HCT116 (cell line): ENCODE data around the gene SPRED2. TPM values are rescaled to one million over a fixed set of nuclear protein-coding genes. Genes with fewer than 3 reads are reported as not detected.
A peak's percentile ranks its signal among the peaks of the same experiment; 100 is the strongest.

Experiments used
- ATAC-seq: fragments of 200-7000 bp; cut with Tn5 transposase; 2 replicates; pipeline ENCODE4 v1.9.1; 2020; ENCODE audit warnings: mild to moderate bottlenecking, moderate library complexity
- BruUV-seq: library from RNA; stranded (reverse); fragments of 400-500 nt; replicated peaks from 2 replicates; lab custom pipeline; 2021; lab: Mats Ljungman, UMichigan
- CTCF ChIA-PET: fragments of 300-600 bp; sonication (Branson Sonifier 250); formaldehyde crosslinking; loops from one replicate; lab custom pipeline; 2021; ENCODE audit warnings: antibody characterized with exemption; lab: Charles Lee
- POLR2A ChIA-PET: fragments of 300-600, 350-600 bp; sonication (Branson Sonifier 250); formaldehyde crosslinking; loops from one replicate; lab custom pipeline; 2021; ENCODE audit warnings: antibody characterized with exemption; lab: Charles Lee
- RAD21 ChIA-PET, 2 experiments: fragments of 300-600 bp; sonication (Branson Sonifier 250); formaldehyde crosslinking; loops; one replicate each; lab custom pipeline; 2023; ENCODE audit warnings: low total read pairs in 2 of 2; ENCODE audit not compliant: uncharacterized antibody in 2 of 2, unreplicated experiment in 2 of 2, low non-redundant PET in 1 of 2; lab: Charles Lee
- DNase-seq: peaks from one replicate; pipeline ENCODE4 v3.0.0-alpha.2; 2010; ENCODE audit warnings: low read depth, low spot score
- H2AFZ ChIP-seq: fragments of 200-600 bp; shearing (Covaris generic), sonication (generic); 2 replicates; pipeline ENCODE4 v1.6.1; 2017; ENCODE audit warnings: low read depth, mixed run types, mixed read lengths, antibody characterized with exemption, low read length; ENCODE audit not compliant: poor library complexity, severe bottlenecking
- H3K27ac ChIP-seq: 2 replicates; pipeline ENCODE4 v1.5.1; 2012; ENCODE audit warnings: low read depth, low read length
- H3K27me3 ChIP-seq: fragments of 200-600 bp; sonication (generic); 2 replicates; pipeline ENCODE4 v1.6.1; 2016; ENCODE audit warnings: mixed run types, low read length, mixed read lengths; ENCODE audit not compliant: insufficient read depth
- H3K36me3 ChIP-seq, 2 experiments: fragments of 200-500 bp in 1 of 2; fragments of 200-600 bp in 1 of 2; sonication (Bioruptor generic) in 1 of 2; sonication (generic) in 1 of 2; 2 replicates each; pipeline versions ENCODE4 v1.5.1 to v1.6.1; 2014 to 2016; ENCODE audit warnings: low read length in 2 of 2, inconsistent platforms in 1 of 2, mixed read lengths in 1 of 2, mixed run types in 1 of 2; ENCODE audit not compliant: insufficient read depth in 2 of 2, control insufficient read depth in 1 of 2
- H3K4me1 ChIP-seq, 2 experiments: fragments of 200-600 bp in 1 of 2; sonication (generic) in 1 of 2; 2 replicates each; pipeline versions ENCODE4 v1.5.1 to v1.6.1; 2012 to 2017; ENCODE audit warnings: low read length in 2 of 2, inconsistent platforms in 1 of 2, mild to moderate bottlenecking in 1 of 2, mixed read lengths in 1 of 2, mixed run types in 1 of 2, moderate library complexity in 1 of 2; ENCODE audit not compliant: insufficient read depth in 2 of 2, control insufficient read depth in 1 of 2
- H3K4me2 ChIP-seq: fragments of 200-600 bp; sonication (generic); 2 replicates; pipeline ENCODE4 v1.6.1; 2017; ENCODE audit warnings: mixed run types, low read length, mixed read lengths
- H3K4me3 ChIP-seq, 2 experiments: fragments of 200-600 bp in 1 of 2; sonication (generic) in 1 of 2; replicated peaks in 1 of 2; 2 replicates each; pipeline ENCODE4 v1.5.1; 2011 to 2016; ENCODE audit warnings: low read length in 2 of 2, control low read depth in 1 of 2, low read depth in 1 of 2, mild to moderate bottlenecking in 1 of 2, mixed read lengths in 1 of 2, mixed run types in 1 of 2
- H3K79me2 ChIP-seq: fragments of 200-600 bp; sonication (generic); 2 replicates; pipeline ENCODE4 v1.6.1; 2017; ENCODE audit warnings: mild to moderate bottlenecking, mixed run types, low read length, moderate library complexity, mixed read lengths; ENCODE audit not compliant: insufficient read depth
- H3K9ac ChIP-seq: fragments of 200-600 bp; sonication (generic); 2 replicates; pipeline ENCODE4 v1.6.1; 2016; ENCODE audit warnings: low read length, mixed read lengths
- H3K9me2 ChIP-seq: fragments of 200-600 bp; sonication (generic), shearing (Covaris generic); 2 replicates; pipeline ENCODE4 v1.6.1; 2017; ENCODE audit warnings: mixed run types, mild to moderate bottlenecking, moderate library complexity; ENCODE audit not compliant: insufficient read depth
- H3K9me3 ChIP-seq, 2 experiments: fragments of 200-500 bp in 1 of 2; fragments of 200-600 bp in 1 of 2; sonication (Bioruptor generic) in 1 of 2; sonication (generic) in 1 of 2; 2 replicates each; pipeline ENCODE4 v1.6.1; 2014 to 2017; ENCODE audit warnings: low read length in 2 of 2, mixed read lengths in 2 of 2, inconsistent platforms in 1 of 2, low read depth in 1 of 2, mild to moderate bottlenecking in 1 of 2, mixed run types in 1 of 2, moderate library complexity in 1 of 2; ENCODE audit not compliant: control insufficient read depth in 1 of 2, insufficient read depth in 1 of 2
- H4K20me1 ChIP-seq: fragments of 200-600 bp; sonication (generic), shearing (Covaris generic); 2 replicates; pipeline ENCODE4 v1.6.1; 2017; ENCODE audit warnings: mixed run types, mild to moderate bottlenecking, moderate library complexity; ENCODE audit not compliant: insufficient read depth
- EZH2 ChIP-seq: fragments of 200-600 bp; sonication (generic); IDR thresholded peaks from 2 replicates; pipeline ENCODE4 v1.6.1; 2017; ENCODE audit warnings: antibody characterized with exemption, mixed run types
- EZH2phosphoT487 ChIP-seq: fragments of 200-600 bp; IDR thresholded peaks from 2 replicates; pipeline ENCODE4 v1.6.1; 2018; ENCODE audit warnings: antibody characterized with exemption, borderline replicate concordance
- JUND ChIP-seq: IDR thresholded peaks from 2 replicates; pipeline ENCODE4 v1.6.1; 2012
- POLR2AphosphoS5 ChIP-seq: IDR thresholded peaks from 2 replicates; pipeline ENCODE4 v1.6.1; 2011; ENCODE audit warnings: mild to moderate bottlenecking, low read depth, low read length, moderate library complexity
- SP1 ChIP-seq: IDR thresholded peaks from 2 replicates; pipeline ENCODE4 v1.6.1; 2012; ENCODE audit warnings: low read depth
- SRF ChIP-seq: IDR thresholded peaks from 2 replicates; pipeline ENCODE4 v1.6.1; 2012; ENCODE audit warnings: low read depth
- TCF7L2 ChIP-seq: IDR thresholded peaks from 2 replicates; pipeline ENCODE4 v1.7.0; 2011; ENCODE audit warnings: borderline replicate concordance, inconsistent platforms; ENCODE audit not compliant: insufficient read depth, insufficient read length; ENCODE audit errors: extremely low read depth
- ZFX ChIP-seq: fragments of 450-650 bp; IDR thresholded peaks from 2 replicates; pipeline ENCODE4 v1.6.1; 2017
- intact Hi-C: fragments of 100-400 bp; cut with micrococcal nuclease; formaldehyde crosslinking; loops from 2 replicates; pipeline ENCODE4 v1.10.0; 2022
- total RNA-seq: library from RNA; stranded (reverse); gene quantifications from one replicate; pipeline ENCODE4 v1.2.1, GENCODE V29; 2021; ENCODE audit not compliant: unreplicated experiment

Gene SPRED2
- total RNA-seq, 1 experiment from 2014 or later: 62.6 TPM

- ChIA-PET POLR2A (no interaction called here), CTCF (no interaction called here), RAD21 (no interaction called here)
- Histone ChIP-seq H4K20me1 (no peaks in the 10 kb centered on the region), H2AFZ (no peak overlapping the region), H3K4me2 (no peak overlapping the region), H3K9me3 (no peaks in the 10 kb centered on the region), H3K27me3 (no peaks in the 10 kb centered on the region), H3K9ac (no peak overlapping the region), H3K9me2 (no peaks in the 10 kb centered on the region), H3K27ac (no peak overlapping the region), H3K36me3 (peaks cover 25 to 31% of the 10 kb centered on the region in 2 experiments), H3K4me3 (no peak overlapping the region), H3K79me2 (no peaks in the 10 kb centered on the region), H3K4me1 (no peaks in the 10 kb centered on the region)
- intact Hi-C loops: no loop called here
- ATAC-seq (no peak), DNase-seq (no peak)
- no TSS peak for BruUV-seq
- TF ChIP-seq TCF7L2: no peak
- no peak for TF ChIP-seq ZFX
- no peak for TF ChIP-seq POLR2AphosphoS5
- TF ChIP-seq SP1: no peak
- no peak for TF ChIP-seq EZH2phosphoT487
These were observed 120.8 kb downstream of the SPRED2 start for GRCh38 chr2:65311596-65311995.

GRCh38 chr2:65311049-65311448 is 121.3 kb downstream of the SPRED2 start:
- Histone ChIP-seq H3K27me3 (no peaks in the 10 kb centered on the region), H3K9me2 (no peaks in the 10 kb centered on the region), H3K4me1 (no peaks in the 10 kb centered on the region), H3K36me3 (peaks cover 25% of the 10 kb centered on the region in 2 experiments), H3K79me2 (no peaks in the 10 kb centered on the region), H3K4me3 (no peak overlapping the region), H3K9ac (no peak overlapping the region), H4K20me1 (no peaks in the 10 kb centered on the region), H3K27ac (no peak overlapping the region), H2AFZ (no peak overlapping the region), H3K4me2 (no peak overlapping the region), H3K9me3 (no peaks in the 10 kb centered on the region)
- DNase-seq (no peak), ATAC-seq (no peak)
- CTCF ChIA-PET: no interaction called here
- TSS peak; percentile 21 for BruUV-seq
- POLR2A ChIA-PET: no interaction called here
- RAD21 ChIA-PET: no interaction called here
- intact Hi-C loops: no loop called here
- no peak for TF ChIP-seq SRF
- TF ChIP-seq JUND: no peak
- TF ChIP-seq EZH2: no peak
- no peak for TF ChIP-seq TCF7L2
- no peak for TF ChIP-seq EZH2phosphoT487
